D721Med (cell line): ENCODE data around the gene ITGBL1.

Experiments
- DNase-seq: peaks from one replicate; pipeline ENCODE4 v3.0.0; 2011; ENCODE audit warnings: low spot score; ENCODE audit not compliant: insufficient read length
- FAIRE-seq: peaks from 2 replicates; lab custom pipeline; 2011; peaks lifted over from hg19 to GRCh38; lab: Jason Lieb, UNC
- CTCF ChIP-seq: IDR thresholded peaks from 2 replicates; pipeline ENCODE4 v1.5.1; 2012; ENCODE audit warnings: mild to moderate bottlenecking, control low read depth; ENCODE audit not compliant: insufficient read depth; ENCODE audit errors: missing control alignments

Gene ITGBL1

DNA sequence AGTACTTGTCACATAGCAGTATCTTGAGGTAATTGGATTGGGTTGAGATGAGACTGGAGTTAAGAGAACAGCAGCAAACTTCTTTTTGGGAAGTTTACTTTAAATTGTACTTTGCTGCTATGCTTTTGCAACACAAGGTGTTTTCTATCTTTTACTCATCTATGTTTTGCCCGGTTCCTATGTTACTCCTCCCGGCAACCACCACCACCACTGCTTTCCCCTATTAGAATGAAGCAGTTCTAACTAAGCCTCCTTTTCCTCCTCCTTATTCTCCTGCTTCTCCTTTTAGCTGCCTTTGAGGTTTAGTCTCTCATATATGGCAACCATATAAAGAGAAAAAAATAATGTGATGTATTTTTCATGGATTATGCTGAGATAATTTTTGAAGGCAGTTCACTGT is 233.5 kb downstream of the ITGBL1 start:
- DNase-seq = no peak
- TF ChIP-seq CTCF = no peak
- no peak for FAIRE-seq

DNA sequence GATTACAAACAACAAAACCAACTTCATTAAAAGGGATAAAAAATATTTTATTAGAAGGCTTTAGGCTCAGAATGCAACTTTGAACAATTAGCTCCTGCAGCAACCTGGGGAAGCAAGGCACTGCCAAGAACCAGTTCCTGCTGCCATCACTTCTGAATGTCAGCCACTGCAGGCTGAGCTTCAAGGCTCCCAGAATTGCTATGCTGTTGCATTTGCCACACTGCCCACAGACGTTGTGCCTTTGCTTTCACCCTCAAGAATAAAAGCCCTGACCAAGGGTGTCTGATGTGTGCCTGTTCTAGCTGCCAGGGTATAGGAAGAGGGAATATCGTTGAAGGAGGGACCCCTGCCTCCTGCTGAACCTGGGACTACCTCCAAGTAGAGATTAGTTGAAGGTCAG is 238.4 kb downstream of the ITGBL1 start:
- FAIRE-seq (no peak), DNase-seq (no peak)
- TF ChIP-seq CTCF = no peak

DNA sequence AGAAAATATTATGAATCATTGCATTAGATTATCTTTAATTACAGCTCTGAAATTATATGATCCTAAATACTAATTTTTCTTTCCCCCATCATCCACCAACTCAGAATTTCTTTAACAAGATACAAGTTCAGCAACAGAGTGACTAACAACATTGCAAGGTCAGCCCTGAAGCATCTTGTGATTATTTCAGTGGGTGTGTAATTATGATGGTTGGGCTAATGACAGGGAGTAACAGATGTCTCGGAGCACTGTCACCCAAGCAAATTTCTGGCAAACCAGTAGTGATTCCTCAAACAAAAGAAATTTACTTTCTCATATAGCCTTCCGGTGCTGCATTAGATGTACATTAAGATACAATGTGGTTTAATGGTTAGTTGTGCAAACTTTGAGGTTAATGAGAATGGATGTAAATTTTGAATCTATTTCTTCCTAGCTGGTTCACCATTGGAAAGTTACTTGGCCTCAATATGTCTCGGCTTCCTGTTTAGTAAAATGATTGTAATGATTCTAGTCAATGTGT is 238.9 kb downstream of the ITGBL1 start:
- DNase-seq = no peak
- no peak for TF ChIP-seq CTCF
- FAIRE-seq = no peak

GRCh38 chr13:101695870-101696516 is 243.5 kb downstream of the ITGBL1 start:
- TF ChIP-seq CTCF = no peak
- no peak for DNase-seq
- no peak for FAIRE-seq

GRCh38 chr13:101697745-101698144 is 245.3 kb downstream of the ITGBL1 start:
- no peak for FAIRE-seq
- no peak for DNase-seq
- no peak for TF ChIP-seq CTCF

- TF ChIP-seq CTCF = no peak
- FAIRE-seq (no peak), DNase-seq (no peak)
Observed at GRCh38 chr13:101698400-101698799, 245.9 kb downstream of the ITGBL1 start.

DNA sequence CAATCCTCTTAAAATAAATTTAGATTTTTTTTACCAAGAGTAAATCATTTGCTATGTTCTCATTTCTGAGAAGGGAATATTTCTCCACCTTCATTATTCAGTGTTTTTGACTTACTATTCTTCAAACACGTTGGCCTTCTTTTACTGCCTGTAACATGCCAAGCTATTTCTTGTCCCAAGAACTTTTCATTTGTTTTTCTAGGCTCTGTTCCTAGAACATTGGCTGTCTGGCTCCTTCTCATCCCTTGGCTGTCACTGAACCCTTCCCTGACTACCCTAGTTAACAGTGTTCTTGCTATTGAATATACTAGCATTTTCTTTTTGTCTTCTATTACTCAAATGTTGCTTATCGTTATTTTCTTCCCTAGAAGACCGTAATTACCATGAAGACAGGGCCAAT is 248.1 kb downstream of the ITGBL1 start:
- DNase-seq = no peak
- TF ChIP-seq CTCF = no peak
- no peak for FAIRE-seq
